IMR-90 (cell line): ENCODE measurements around the gene BTAF1. TPM values are rescaled to one million over a fixed set of nuclear protein-coding genes. Genes with fewer than 3 reads are reported as not detected.

Source experiments
- ATAC-seq: fragments of 200-7000 bp; cut with Tn5 transposase; 2 replicates; pipeline ENCODE4 v1.9.1; 2020; ENCODE audit warnings: low read depth, mild to moderate bottlenecking, moderate library complexity
- BruUV-seq: library from RNA; stranded (reverse); fragments of 400-500 nt; replicated peaks from 2 replicates; lab custom pipeline; 2021; lab: Mats Ljungman, UMichigan
- CTCF ChIA-PET: fragments of 300-600 bp; formaldehyde crosslinking; extraction: SDS; loops from one replicate; lab custom pipeline; 2021; ENCODE audit warnings: antibody characterized with exemption; lab: Yijun Ruan, JAX
- POLR2A ChIA-PET: fragments of 300-600 bp; sonication (Branson Sonifier 250); formaldehyde crosslinking; loops from one replicate; lab custom pipeline; 2022; ENCODE audit warnings: antibody characterized with exemption; ENCODE audit not compliant: unreplicated experiment; lab: Charles Lee
- DNase-seq: peaks from one replicate; pipeline ENCODE4 v3.0.0; 2013
- H2AFZ ChIP-seq: replicated peaks from 2 replicates; pipeline ENCODE3; 2013; ENCODE audit warnings: low read length, mild to moderate bottlenecking; ENCODE audit not compliant: poor library complexity
- H2AK5ac ChIP-seq: 2 replicates; pipeline ENCODE4 v1.6.1; 2013; ENCODE audit warnings: low read depth, low read length, inconsistent platforms
- H2AK9ac ChIP-seq: replicated peaks from 2 replicates; pipeline ENCODE3; 2013; ENCODE audit warnings: mild to moderate bottlenecking, low read depth, low read length, moderate library complexity; ENCODE audit not compliant: poor library complexity
- H2BK120ac ChIP-seq: 2 replicates; pipeline ENCODE4 v1.6.1; 2013; ENCODE audit warnings: low read depth, low read length, inconsistent platforms
- H2BK15ac ChIP-seq: 3 replicates; pipeline ENCODE4 v1.6.1; 2013; ENCODE audit warnings: low read depth, low read length, inconsistent platforms
- H2BK20ac ChIP-seq: 2 replicates; pipeline ENCODE4 v1.6.1; 2013; ENCODE audit warnings: low read depth, mild to moderate bottlenecking, inconsistent platforms, low read length, moderate library complexity
- H2BK5ac ChIP-seq: 2 replicates; pipeline ENCODE4 v1.6.1; 2013; ENCODE audit warnings: mild to moderate bottlenecking, low read depth, low read length, inconsistent platforms; ENCODE audit not compliant: poor library complexity, severe bottlenecking
- H3K14ac ChIP-seq: replicated peaks from 2 replicates; pipeline ENCODE4 v1.6.1; 2013; ENCODE audit warnings: low read depth, low read length, inconsistent platforms
- H3K18ac ChIP-seq: 2 replicates; pipeline ENCODE4 v1.6.1; 2013; ENCODE audit warnings: low read depth, low read length, control low read depth
- H3K23ac ChIP-seq: 2 replicates; pipeline ENCODE4 v1.6.1; 2013; ENCODE audit warnings: low read depth, low read length, inconsistent platforms
- H3K27ac ChIP-seq: 2 replicates; pipeline ENCODE4 v1.5.1; 2013; ENCODE audit warnings: mild to moderate bottlenecking, control low read depth, low read length; ENCODE audit not compliant: insufficient read depth
- H3K27me3 ChIP-seq: 2 replicates; pipeline ENCODE4 v1.6.1; 2013; ENCODE audit warnings: low read length; ENCODE audit not compliant: control insufficient read depth, insufficient read depth
- H3K36me3 ChIP-seq: 2 replicates; pipeline ENCODE4 v1.6.1; 2013; ENCODE audit warnings: low read length, mixed read lengths; ENCODE audit not compliant: control insufficient read depth, insufficient read depth
- H3K4ac ChIP-seq: 2 replicates; pipeline ENCODE4 v1.6.1; 2013; ENCODE audit warnings: low read depth, low read length, inconsistent platforms
- H3K4me1 ChIP-seq: 2 replicates; pipeline ENCODE4 v1.6.1; 2013; ENCODE audit warnings: low read length, mixed read lengths; ENCODE audit not compliant: control insufficient read depth, insufficient read depth
- H3K4me2 ChIP-seq: 2 replicates; pipeline ENCODE4 v1.6.1; 2013; ENCODE audit warnings: low read depth, mild to moderate bottlenecking, control low read depth, low read length, moderate library complexity
- H3K4me3 ChIP-seq: 2 replicates; pipeline ENCODE4 v1.5.1; 2013; ENCODE audit warnings: low read depth, mild to moderate bottlenecking, control low read depth, low read length, moderate library complexity; ENCODE audit not compliant: insufficient read depth
- H3K56ac ChIP-seq: 2 replicates; pipeline ENCODE4 v1.6.1; 2013; ENCODE audit warnings: low read length, inconsistent platforms; ENCODE audit not compliant: insufficient read depth; ENCODE audit errors: extremely low read depth
- H3K79me1 ChIP-seq, 2 experiments: 2 replicates each; pipeline ENCODE4 v1.6.1; 2013; ENCODE audit warnings: low read length in 2 of 2, inconsistent platforms in 1 of 2, low read depth in 1 of 2
- H3K9ac ChIP-seq: 2 replicates; pipeline ENCODE4 v1.6.1; 2013; ENCODE audit warnings: low read depth, low read length, control low read depth
- H3K9me1 ChIP-seq: 2 replicates; pipeline ENCODE4 v1.6.1; 2013; ENCODE audit warnings: low read length, inconsistent platforms; ENCODE audit not compliant: insufficient read depth
- H3K9me3 ChIP-seq: 2 replicates; pipeline ENCODE4 v1.6.1; 2013; ENCODE audit warnings: low read length; ENCODE audit not compliant: control insufficient read depth, insufficient read depth
- H4K20me1 ChIP-seq: 2 replicates; pipeline ENCODE4 v1.6.1; 2013; ENCODE audit warnings: low read length, inconsistent platforms; ENCODE audit not compliant: insufficient read depth
- H4K5ac ChIP-seq: 2 replicates; pipeline ENCODE4 v1.6.1; 2013; ENCODE audit warnings: mild to moderate bottlenecking, low read depth, low read length, control low read depth
- H4K8ac ChIP-seq, 2 experiments: 2 replicates each; pipeline ENCODE4 v1.6.1; 2013; ENCODE audit warnings: low read depth in 2 of 2, low read length in 2 of 2, control low read depth in 1 of 2, inconsistent platforms in 1 of 2
- H4K91ac ChIP-seq: 2 replicates; pipeline ENCODE4 v1.6.1; 2013; ENCODE audit warnings: low read depth, low read length, inconsistent platforms; ENCODE audit not compliant: insufficient read depth
- CHD1 ChIP-seq: IDR thresholded peaks from 2 replicates; pipeline ENCODE4 v1.6.1; 2012; ENCODE audit warnings: low read depth, low read length, improper control_type of control experiment
- WGBS, 2 experiments: methylation state at CpG; one replicate each; pipeline versions ENCODE4 v1.1.5 to v1.1.7; 2013; ENCODE audit warnings: missing lambda C conversion rate in 2 of 2; ENCODE audit not compliant: insufficient read length in 1 of 2; ENCODE audit errors: extremely low coverage in 2 of 2; 5-methylcytosine and 5-hydroxymethylcytosine counted together
- dilution Hi-C: fragments of 300-500 bp; cut with HindIII; formaldehyde crosslinking; loops from one replicate; pipeline ENCODE4 v1.14.3; 2018; ENCODE audit warnings: low sequenced_read_pairs; ENCODE audit not compliant: unreplicated experiment
- in situ Hi-C: fragments of 300-500 bp; cut with MboI; formaldehyde crosslinking; loops from 3 replicates; pipeline ENCODE4 v1.14.3; 2019; ENCODE audit warnings: low sequenced_read_pairs, inconsistent platforms, mixed read lengths
- intact Hi-C: fragments of 100-400 bp; cut with micrococcal nuclease; formaldehyde crosslinking; loops from 2 replicates; pipeline ENCODE4 v1.10.0; 2022
- polyA plus RNA-seq, 3 experiments: library from polyadenylated mRNA; depleted of rRNA; stranded (reverse); fragments of >200 nt; gene quantifications; 2 replicates each; pipeline ENCODE4 v1.2.3, GENCODE V29; 2012; ENCODE audit warnings: low replicate concordance in 1 of 3
- total RNA-seq: library from RNA; depleted of rRNA; stranded (reverse); fragments of >200 nt; gene quantifications from 2 replicates; pipeline ENCODE4 v1.2.3, GENCODE V29; 2012
- TF ChIP-seq, protein P1 (sequence below): fragments of 150-350 bp; IDR thresholded peaks from 2 replicates; pipeline ENCODE4 v1.6.1; 2016; ENCODE audit warnings: low read depth, mild to moderate bottlenecking, low read length, moderate library complexity, borderline replicate concordance

The BTAF1 gene
- total and polyA plus RNA-seq, 2 of the 4 experiments (the other 2 are of a cell fraction) = 15.0 to 42.3 TPM

DNA sequence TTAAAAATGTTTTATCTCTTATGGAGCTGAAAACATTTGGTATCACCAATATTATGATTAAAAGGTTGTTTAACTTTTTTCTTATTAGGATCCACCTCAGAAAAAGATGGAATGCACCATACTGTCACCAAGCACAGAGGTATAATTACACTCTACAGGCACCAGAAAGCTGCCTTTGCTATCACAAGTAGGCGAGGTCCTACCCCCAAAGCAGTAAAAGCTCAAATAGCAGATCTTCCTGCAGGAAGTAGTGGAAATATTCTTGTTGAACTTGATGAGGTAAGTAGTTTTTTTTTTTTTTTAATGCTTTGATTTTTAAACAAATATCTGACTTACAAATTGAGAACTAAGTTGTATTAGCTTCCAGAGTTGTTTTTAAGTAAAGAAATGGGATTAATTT lies 68.5 kb downstream of the BTAF1 start:
- H3K9me1 ChIP-seq = no peaks in the 10 kb centered on the region
- no peak overlapping the region for H3K9ac ChIP-seq
- ChIA-PET POLR2A (no interaction called here), CTCF (interaction anchor here (0.9 kb wide), 1 partner anchor 18 kb away, joined by 3 read pairs; no protein-coding TSS in a partner anchor)
- no peak overlapping the region for H4K5ac ChIP-seq
- H3K4me3 ChIP-seq = no peak overlapping the region
- WGBS, 2 experiments = no CpG with 5 or more reads among the region's 1 CpG
- H2BK15ac ChIP-seq = no peak overlapping the region
- no peak overlapping the region for H3K23ac ChIP-seq
- H2AFZ ChIP-seq = no peak overlapping the region
- H3K9me3 ChIP-seq = no peaks in the 10 kb centered on the region
- H3K27me3 ChIP-seq = no peaks in the 10 kb centered on the region
- H3K36me3 ChIP-seq = peaks cover 26% of the 10 kb centered on the region
- peaks cover 0 to 3% of the 10 kb centered on the region in 2 experiments; a peak in 1 of 4 replicates for H3K79me1 ChIP-seq
- H3K4me2 ChIP-seq = no peak overlapping the region
- no peak overlapping the region for H2BK20ac ChIP-seq
- H4K8ac ChIP-seq = no peak overlapping the region
- dilution Hi-C loops (no loop called here), intact Hi-C loops (no loop called here), in situ Hi-C loops (no loop called here)
- H3K4ac ChIP-seq = no peak overlapping the region
- no peak overlapping the region for H4K91ac ChIP-seq
- no peak for TF ChIP-seq CHD1
- TF ChIP-seq, protein P1, sequence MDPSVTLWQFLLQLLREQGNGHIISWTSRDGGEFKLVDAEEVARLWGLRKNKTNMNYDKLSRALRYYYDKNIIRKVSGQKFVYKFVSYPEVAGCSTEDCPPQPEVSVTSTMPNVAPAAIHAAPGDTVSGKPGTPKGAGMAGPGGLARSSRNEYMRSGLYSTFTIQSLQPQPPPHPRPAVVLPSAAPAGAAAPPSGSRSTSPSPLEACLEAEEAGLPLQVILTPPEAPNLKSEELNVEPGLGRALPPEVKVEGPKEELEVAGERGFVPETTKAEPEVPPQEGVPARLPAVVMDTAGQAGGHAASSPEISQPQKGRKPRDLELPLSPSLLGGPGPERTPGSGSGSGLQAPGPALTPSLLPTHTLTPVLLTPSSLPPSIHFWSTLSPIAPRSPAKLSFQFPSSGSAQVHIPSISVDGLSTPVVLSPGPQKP = no peak
- H2AK5ac ChIP-seq = no peak overlapping the region
- no peak overlapping the region for H3K27ac ChIP-seq
- no peak overlapping the region for H2BK5ac ChIP-seq
- no peak overlapping the region for H3K14ac ChIP-seq
- DNase-seq (no peak), ATAC-seq (no peak)
- no peak overlapping the region for H3K18ac ChIP-seq
- H4K20me1 ChIP-seq = no peaks in the 10 kb centered on the region
- BruUV-seq = no TSS peak
- no peaks in the 10 kb centered on the region for H3K4me1 ChIP-seq
- H2BK120ac ChIP-seq = no peak overlapping the region
- H2AK9ac ChIP-seq = no peak overlapping the region
- no peak overlapping the region for H3K56ac ChIP-seq
